ENCODE measurements around the gene TRAPPC12. TPM values are rescaled to one million over a fixed set of nuclear protein-coding genes. Genes with fewer than 3 reads are reported as not detected.
"Not testable (repeated sequence)": the region's sequence is repeated elsewhere in the genome, so short reads cannot be mapped to it uniquely, and the experiment has no call there.

The TRAPPC12 gene
- total and polyA plus RNA-seq, 9 donors: 64.1 to 143 (median 81.4) TPM

GRCh38 chr2:3349211-3349693 is 30.2 kb upstream of the TRAPPC12 start:
- Histone ChIP-seq H3K36me3 (no peaks in the 10 kb centered on the region), H3K9me3 (no peaks in the 10 kb centered on the region), H3K27me3 (no peaks in the 10 kb centered on the region), H3K4me3 (no peak overlapping the region), H3K27ac (no peak overlapping the region), H3K4me1 (ENCODE audit: insufficient read depth) (no peaks in the 10 kb centered on the region)
- intact Hi-C loops (cut with DNase I): no loop called here
- no peak for DNase-seq
- WGBS, 3 donors: 63 to 69% (median 66%) methylated on average over 13 of the region's 13 CpGs
- TF ChIP-seq EP300 (IDR thresholded peaks at IDR 0.05) (no peak), POLR2A (IDR thresholded peaks at IDR 0.05) (no peak), CTCF (IDR thresholded peaks at IDR 0.05) (no peak)

- WGBS, 3 donors: 93 to 95% (median 95%) methylated on average over 3 of the region's 3 CpGs
- TF ChIP-seq POLR2A (IDR thresholded peaks at IDR 0.05): no peak
- TF ChIP-seq CTCF (IDR thresholded peaks at IDR 0.05): no peak
- no peak for TF ChIP-seq EP300 (IDR thresholded peaks at IDR 0.05)
- Histone ChIP-seq H3K27ac (no peak overlapping the region), H3K4me3 (no peak overlapping the region), H3K27me3 (no peaks in the 10 kb centered on the region), H3K36me3 (no peaks in the 10 kb centered on the region), H3K4me1 (ENCODE audit: insufficient read depth) (no peaks in the 10 kb centered on the region), H3K9me3 (no peaks in the 10 kb centered on the region)
- intact Hi-C loops (cut with DNase I): no loop called here
- no peak for DNase-seq
These were observed 24.5 kb upstream of the TRAPPC12 start for GRCh38 chr2:3354986-3355385.

GRCh38 chr2:3355951-3356569 is 23.4 kb upstream of the TRAPPC12 start:
- intact Hi-C loops (cut with DNase I): no loop called here
- no peak for TF ChIP-seq POLR2A (IDR thresholded peaks at IDR 0.05)
- TF ChIP-seq CTCF (IDR thresholded peaks at IDR 0.05): no peak
- TF ChIP-seq EP300 (IDR thresholded peaks at IDR 0.05): no peak
- H3K27ac ChIP-seq: no peak overlapping the region
- no peaks in the 10 kb centered on the region for H3K4me1 ChIP-seq (ENCODE audit: insufficient read depth)
- 92 to 94% (median 93%) methylated on average over 8 of the region's 8 CpGs for WGBS, 3 donors
- no peak overlapping the region for H3K4me3 ChIP-seq
- no peak for DNase-seq
- no peaks in the 10 kb centered on the region for H3K9me3 ChIP-seq
- H3K36me3 ChIP-seq: no peaks in the 10 kb centered on the region
- no peaks in the 10 kb centered on the region for H3K27me3 ChIP-seq

- TF ChIP-seq EP300 (IDR thresholded peaks at IDR 0.05): no peak
- TF ChIP-seq POLR2A (IDR thresholded peaks at IDR 0.05): no peak
- no peak for TF ChIP-seq CTCF (IDR thresholded peaks at IDR 0.05)
- no peaks in the 10 kb centered on the region for H3K4me1 ChIP-seq (ENCODE audit: insufficient read depth)
- no peaks in the 10 kb centered on the region for H3K9me3 ChIP-seq
- H3K36me3 ChIP-seq: no peaks in the 10 kb centered on the region
- no peaks in the 10 kb centered on the region for H3K27me3 ChIP-seq
- H3K4me3 ChIP-seq: no peak overlapping the region
- 83 to 91% (median 83%) methylated on average over 2 of the region's 2 CpGs for WGBS, 3 donors
- no peak overlapping the region for H3K27ac ChIP-seq
- intact Hi-C loops (cut with DNase I): no loop called here
- DNase-seq: no peak
These were observed 22.7 kb upstream of the TRAPPC12 start for GRCh38 chr2:3356799-3357198.

GRCh38 chr2:3357446-3357845 is 22.0 kb upstream of the TRAPPC12 start:
- H3K9me3 ChIP-seq; H3K27ac ChIP-seq; DNase-seq; H3K27me3 ChIP-seq; intact Hi-C loops (cut with DNase I); H3K4me3 ChIP-seq; H3K36me3 ChIP-seq; H3K4me1 ChIP-seq (ENCODE audit: insufficient read depth): not testable (repeated sequence)
- WGBS, 3 donors: 90 to 93% (median 91%) methylated on average over 2 of the region's 2 CpGs
